HFFc6 (cell line): ENCODE measurements around the gene GPC6. TPM values are rescaled to one million over a fixed set of nuclear protein-coding genes. Genes with fewer than 3 reads are reported as not detected.

Experiments used
- DNase-seq: peaks from one replicate; pipeline ENCODE4 v3.0.0-alpha.2; 2018
- H3K27ac Mint-ChIP-seq: 2 replicates; pipeline ENCODE4 v1.8.0; 2020; ENCODE audit warnings: mild to moderate bottlenecking, mixed read lengths
- H3K27me3 Mint-ChIP-seq: 2 replicates; pipeline ENCODE4 v1.8.0; 2021; ENCODE audit warnings: mild to moderate bottlenecking, moderate library complexity, mixed read lengths; ENCODE audit not compliant: insufficient read depth
- H3K36me3 Mint-ChIP-seq: 2 replicates; pipeline ENCODE4 v1.8.0; 2021; ENCODE audit warnings: low read depth, mixed read lengths
- H3K4me1 Mint-ChIP-seq: 2 replicates; pipeline ENCODE4 v1.8.0; 2020; ENCODE audit warnings: low read depth, mixed read lengths
- H3K4me3 Mint-ChIP-seq: 2 replicates; pipeline ENCODE4 v1.8.0; 2020; ENCODE audit warnings: mild to moderate bottlenecking, moderate library complexity, mixed read lengths
- H3K9me3 Mint-ChIP-seq: 2 replicates; pipeline ENCODE4 v1.8.0; 2020; ENCODE audit warnings: mild to moderate bottlenecking, mixed read lengths
- CTCF ChIP-seq: fragments of 200-600 bp; sonication (generic); IDR thresholded peaks from 2 replicates; pipeline ENCODE4 v1.5.0; 2021; ENCODE audit warnings: antibody characterized with exemption, mild to moderate bottlenecking
- total RNA-seq, 6 experiments: library from RNA; stranded (reverse); fragmentation: NEBNext Ultra II Directional; extraction: Animal tissue kit (Norgen Biotek cat#: 25700); gene quantifications; 2 replicates in 1 of 6; 3 replicates in 5 of 6; pipeline ENCODE4 v1.2.3, GENCODE V29; 2021

Gene GPC6
- total RNA-seq, 6 experiments from 2014 or later, result 3.0 to 5.3 (median 4.4) TPM

- H3K27ac Mint-ChIP-seq, result no peak overlapping the region
- H3K4me3 Mint-ChIP-seq, result no peak overlapping the region
- H3K9me3 Mint-ChIP-seq, result no peaks in the 10 kb centered on the region
- H3K36me3 Mint-ChIP-seq, result no peaks in the 10 kb centered on the region
- peaks cover 1% of the 10 kb centered on the region; the same call in 1 of the 2 replicates for H3K27me3 Mint-ChIP-seq
- DNase-seq, result peak; percentile 24
- TF ChIP-seq CTCF, result no peak
- peaks cover 7% of the 10 kb centered on the region; the same call in 1 of the 2 replicates for H3K4me1 Mint-ChIP-seq
Observed at GRCh38 chr13:93559718-93560117, 333.1 kb downstream of the GPC6 start.

DNA sequence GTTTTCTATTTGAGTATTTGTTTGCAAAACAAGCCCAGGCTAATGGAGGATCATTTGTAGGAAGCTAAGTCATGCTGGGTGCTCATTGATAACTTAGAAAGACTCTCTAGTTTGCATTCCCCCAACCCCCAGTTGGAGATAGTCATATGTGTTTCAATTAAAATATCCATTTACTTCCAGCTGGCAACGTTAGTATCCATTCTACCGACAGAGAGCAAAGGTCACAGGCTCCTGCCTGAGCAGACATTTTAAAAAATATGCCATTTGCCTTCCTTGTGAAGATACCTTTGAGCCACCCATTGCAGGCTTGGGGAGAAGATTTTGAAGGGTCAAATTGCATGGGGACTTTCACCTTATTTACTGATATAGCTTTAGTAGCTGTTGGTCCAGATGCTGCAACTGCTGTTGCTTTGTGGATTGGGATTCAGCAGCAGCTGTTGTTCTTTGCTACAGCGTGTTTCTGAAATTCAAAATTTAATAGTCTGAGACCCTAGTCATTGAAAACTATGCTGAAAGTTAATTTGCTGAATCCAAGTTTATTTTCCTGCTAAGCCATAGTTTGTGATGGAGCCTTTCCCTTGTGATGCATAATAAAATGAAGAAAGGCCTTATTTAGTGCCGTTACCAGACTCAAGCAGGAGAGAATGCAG is 335.1 kb downstream of the GPC6 start:
- Mint-ChIP-seq H3K9me3 (no peaks in the 10 kb centered on the region), H3K27me3 (no peaks in the 10 kb centered on the region; the same call in 1 of the 2 replicates), H3K4me3 (no peak overlapping the region), H3K36me3 (no peaks in the 10 kb centered on the region), H3K27ac (no peak overlapping the region), H3K4me1 (peaks cover 7% of the 10 kb centered on the region; the same call in 1 of the 2 replicates)
- no peak for TF ChIP-seq CTCF
- DNase-seq, result no peak

GRCh38 chr13:93562676-93563075 is 336.1 kb downstream of the GPC6 start:
- Mint-ChIP-seq H3K36me3 (no peaks in the 10 kb centered on the region), H3K4me1 (peaks cover 7% of the 10 kb centered on the region; the same call in 1 of the 2 replicates), H3K9me3 (no peaks in the 10 kb centered on the region), H3K27me3 (no peaks in the 10 kb centered on the region; the same call in 1 of the 2 replicates), H3K4me3 (no peak overlapping the region), H3K27ac (no peak overlapping the region)
- TF ChIP-seq CTCF, result no peak
- no peak for DNase-seq

DNA sequence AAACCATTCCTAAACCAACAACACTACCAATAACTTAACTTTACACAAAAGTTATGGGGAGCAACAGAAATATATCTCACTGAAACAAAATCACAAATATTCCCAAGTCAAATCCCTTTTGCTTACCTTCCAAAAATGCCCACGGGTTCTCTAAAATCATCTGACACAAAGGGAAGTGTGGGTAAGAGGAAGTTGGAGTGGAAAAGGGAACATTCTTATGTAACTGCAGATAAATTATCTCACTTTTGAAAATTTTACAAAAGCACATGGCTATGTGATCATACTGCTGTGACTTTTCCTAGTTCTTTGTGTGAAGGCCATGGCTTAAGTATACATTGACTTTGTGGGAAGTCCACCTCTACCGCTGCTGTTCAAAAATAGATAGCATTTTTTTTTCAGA is 350.5 kb downstream of the GPC6 start:
- no peak overlapping the region for H3K4me3 Mint-ChIP-seq
- H3K36me3 Mint-ChIP-seq, result no peaks in the 10 kb centered on the region
- H3K27me3 Mint-ChIP-seq, result no peaks in the 10 kb centered on the region
- TF ChIP-seq CTCF, result no peak
- H3K9me3 Mint-ChIP-seq, result no peaks in the 10 kb centered on the region; the same call in 1 of the 2 replicates
- no peaks in the 10 kb centered on the region for H3K4me1 Mint-ChIP-seq
- no peak overlapping the region for H3K27ac Mint-ChIP-seq
- DNase-seq, result no peak

GRCh38 chr13:93589788-93590187 is 363.2 kb downstream of the GPC6 start:
- no peak for DNase-seq
- no peaks in the 10 kb centered on the region for H3K36me3 Mint-ChIP-seq
- H3K27me3 Mint-ChIP-seq, result no peaks in the 10 kb centered on the region
- H3K4me3 Mint-ChIP-seq, result no peak overlapping the region
- no peaks in the 10 kb centered on the region for H3K9me3 Mint-ChIP-seq
- no peak for TF ChIP-seq CTCF
- no peak overlapping the region for H3K27ac Mint-ChIP-seq
- H3K4me1 Mint-ChIP-seq, result no peaks in the 10 kb centered on the region
